GM21825 (cell line): ENCODE results near the gene TOMT.

Experiments used
- ATAC-seq: cut with Tn5 transposase; IDR thresholded peaks from one replicate; pipeline ENCODE4 v1.9.1; 2021; ENCODE audit warnings: mild to moderate bottlenecking, moderate library complexity; ENCODE audit not compliant: unreplicated experiment

TOMT gene

GRCh38 chr11:72105888-72106287, at the start of gene TOMT:
TSS of gene TOMT (plus strand) at chr11:72105924. CDS start at chr11:72105952, 28 bp downstream.
- ATAC-seq: no peak

- no peak for ATAC-seq
Observed at GRCh38 chr11:72058416-72059034, 47.2 kb upstream of the TOMT start.

- no peak for ATAC-seq
Observed at GRCh38 chr11:72061739-72062396, 43.9 kb upstream of the TOMT start.

GRCh38 chr11:72066855-72067254, 38.9 kb upstream of the TOMT start:
- no peak for ATAC-seq

GRCh38 chr11:72067266-72067665, 38.5 kb upstream of the TOMT start:
- ATAC-seq: no peak

GRCh38 chr11:72067676-72068075, 38.0 kb upstream of the TOMT start:
- no peak for ATAC-seq

GRCh38 chr11:72069200-72069599, 36.5 kb upstream of the TOMT start:
- no peak for ATAC-seq

GRCh38 chr11:72069787-72070251, 35.9 kb upstream of the TOMT start:
- peak; percentile 69 for ATAC-seq

GRCh38 chr11:72070491-72070890, 35.2 kb upstream of the TOMT start:
- ATAC-seq: no peak

- ATAC-seq: no peak
Observed at GRCh38 chr11:72072348-72072747, 33.4 kb upstream of the TOMT start.

- no peak for ATAC-seq
Observed at GRCh38 chr11:72075109-72075508, 30.6 kb upstream of the TOMT start.

- no peak for ATAC-seq
Observed at GRCh38 chr11:72075756-72076155, 30.0 kb upstream of the TOMT start.

GRCh38 chr11:72078477-72078876, 27.2 kb upstream of the TOMT start:
- ATAC-seq: no peak

- ATAC-seq: no peak
Observed at GRCh38 chr11:72079819-72080325, 25.9 kb upstream of the TOMT start.

GRCh38 chr11:72080326-72081183, 25.2 kb upstream of the TOMT start, which contains the start of the genes LRRC51 and NUMA1:
TSS of gene LRRC51 (plus strand) at chr11:72080850. CDS start at chr11:72089084, 8,234 bp downstream.
TSS of gene NUMA1 (minus strand) at chr11:72080542. CDS start at chr11:72035943, 44,599 bp downstream.
- peak; percentile 89 for ATAC-seq

GRCh38 chr11:72081184-72081644, 24.5 kb upstream of the TOMT start:
- no peak for ATAC-seq

GRCh38 chr11:72081821-72082453, 23.8 kb upstream of the TOMT start:
- no peak for ATAC-seq

GRCh38 chr11:72083414-72083813, 22.3 kb upstream of the TOMT start:
- no peak for ATAC-seq

GRCh38 chr11:72084076-72084475, 21.6 kb upstream of the TOMT start:
- ATAC-seq: no peak

GRCh38 chr11:72084965-72085364, 20.8 kb upstream of the TOMT start:
- no peak for ATAC-seq
